GM12801 (cell line): ENCODE data around the gene DSCAML1.

Source experiments
- TF ChIP-seq, protein P1 (sequence below): IDR thresholded peaks from one replicate; pipeline ENCODE4 v1.5.1; 2011; ENCODE audit warnings: control low read depth; ENCODE audit not compliant: insufficient read length; ENCODE audit errors: extremely low read depth

The DSCAML1 gene

DNA sequence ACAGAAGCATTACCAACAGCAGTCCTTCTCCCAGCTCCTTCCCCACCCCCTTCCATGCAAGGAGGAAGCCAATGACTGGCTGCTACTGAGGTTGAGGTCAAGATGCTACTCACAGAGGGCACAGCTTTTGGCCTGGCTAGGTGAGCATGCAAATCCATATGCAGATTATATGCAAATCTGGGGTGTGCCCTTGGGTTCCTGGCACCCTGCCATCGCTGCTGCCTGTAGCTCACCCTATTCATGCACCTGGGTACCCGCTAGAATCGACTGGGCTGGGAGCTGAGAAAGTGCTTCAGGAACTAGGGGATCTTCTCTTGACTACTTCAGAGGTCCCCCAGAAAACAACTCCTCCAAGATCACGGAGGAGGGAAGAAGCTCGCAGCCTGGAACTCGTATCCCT is 4.0 kb downstream of the DSCAML1 start:
- TF ChIP-seq, protein P1, sequence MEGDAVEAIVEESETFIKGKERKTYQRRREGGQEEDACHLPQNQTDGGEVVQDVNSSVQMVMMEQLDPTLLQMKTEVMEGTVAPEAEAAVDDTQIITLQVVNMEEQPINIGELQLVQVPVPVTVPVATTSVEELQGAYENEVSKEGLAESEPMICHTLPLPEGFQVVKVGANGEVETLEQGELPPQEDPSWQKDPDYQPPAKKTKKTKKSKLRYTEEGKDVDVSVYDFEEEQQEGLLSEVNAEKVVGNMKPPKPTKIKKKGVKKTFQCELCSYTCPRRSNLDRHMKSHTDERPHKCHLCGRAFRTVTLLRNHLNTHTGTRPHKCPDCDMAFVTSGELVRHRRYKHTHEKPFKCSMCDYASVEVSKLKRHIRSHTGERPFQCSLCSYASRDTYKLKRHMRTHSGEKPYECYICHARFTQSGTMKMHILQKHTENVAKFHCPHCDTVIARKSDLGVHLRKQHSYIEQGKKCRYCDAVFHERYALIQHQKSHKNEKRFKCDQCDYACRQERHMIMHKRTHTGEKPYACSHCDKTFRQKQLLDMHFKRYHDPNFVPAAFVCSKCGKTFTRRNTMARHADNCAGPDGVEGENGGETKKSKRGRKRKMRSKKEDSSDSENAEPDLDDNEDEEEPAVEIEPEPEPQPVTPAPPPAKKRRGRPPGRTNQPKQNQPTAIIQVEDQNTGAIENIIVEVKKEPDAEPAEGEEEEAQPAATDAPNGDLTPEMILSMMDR: no peak

DNA sequence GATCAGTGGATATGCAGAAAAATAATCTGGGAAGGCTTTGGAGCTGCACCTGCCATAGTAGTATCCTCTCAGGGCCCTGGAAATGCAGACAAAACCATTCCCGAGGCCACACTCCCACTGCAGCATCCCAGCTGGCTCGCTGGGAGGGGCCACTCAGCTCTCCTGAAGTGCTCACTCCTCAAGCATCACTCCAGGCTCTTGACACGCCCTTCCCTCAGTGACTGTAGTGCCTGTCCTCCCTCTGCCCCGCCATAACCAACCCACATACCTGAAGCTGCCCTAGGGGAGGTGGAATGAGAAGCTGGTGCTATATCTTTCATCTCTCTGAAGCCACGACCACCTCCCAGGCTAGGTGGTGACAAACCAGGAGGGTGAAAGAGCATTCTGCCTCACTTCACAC is 4.8 kb downstream of the DSCAML1 start:
- TF ChIP-seq, protein P1: no peak

DNA sequence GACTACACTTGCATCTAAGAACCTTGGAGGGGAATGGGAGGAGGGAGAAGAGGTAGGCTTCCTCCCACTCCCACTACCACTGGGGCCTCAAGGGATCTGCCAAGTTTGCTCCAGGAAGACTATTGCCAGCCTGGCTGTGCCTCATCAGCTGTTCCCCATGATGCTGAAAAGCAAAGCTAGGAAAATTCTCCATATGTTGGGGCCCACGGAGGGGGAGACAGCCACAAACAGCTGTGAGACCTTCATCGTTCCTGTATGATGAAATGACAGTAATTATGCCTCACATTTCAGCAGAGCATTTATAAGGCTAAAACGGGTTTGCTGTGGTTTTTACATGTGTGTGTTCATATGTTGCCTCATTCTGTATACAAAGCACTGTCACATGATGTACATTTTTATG is 6.7 kb downstream of the DSCAML1 start:
- TF ChIP-seq, protein P1: no peak

DNA sequence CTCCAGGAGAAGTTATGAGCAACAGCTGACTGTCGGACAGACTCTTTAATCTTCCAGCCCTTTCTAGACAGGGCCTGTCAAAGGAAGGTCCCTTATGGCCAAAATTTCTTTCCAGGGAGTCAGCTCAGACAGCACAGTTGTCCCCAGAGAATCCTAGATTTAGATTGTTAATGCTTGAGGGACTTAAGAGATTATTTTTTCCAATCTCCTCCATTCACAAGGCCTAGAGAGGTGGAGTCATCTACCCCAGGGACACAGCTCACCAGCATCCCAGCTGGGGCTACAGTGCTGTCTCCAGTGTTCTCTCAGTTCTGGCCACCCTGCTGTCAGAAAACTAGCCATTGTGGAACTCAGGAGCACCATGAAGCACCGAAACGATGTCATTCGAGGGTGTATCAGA is 7.8 kb downstream of the DSCAML1 start:
- TF ChIP-seq, protein P1: no peak

DNA sequence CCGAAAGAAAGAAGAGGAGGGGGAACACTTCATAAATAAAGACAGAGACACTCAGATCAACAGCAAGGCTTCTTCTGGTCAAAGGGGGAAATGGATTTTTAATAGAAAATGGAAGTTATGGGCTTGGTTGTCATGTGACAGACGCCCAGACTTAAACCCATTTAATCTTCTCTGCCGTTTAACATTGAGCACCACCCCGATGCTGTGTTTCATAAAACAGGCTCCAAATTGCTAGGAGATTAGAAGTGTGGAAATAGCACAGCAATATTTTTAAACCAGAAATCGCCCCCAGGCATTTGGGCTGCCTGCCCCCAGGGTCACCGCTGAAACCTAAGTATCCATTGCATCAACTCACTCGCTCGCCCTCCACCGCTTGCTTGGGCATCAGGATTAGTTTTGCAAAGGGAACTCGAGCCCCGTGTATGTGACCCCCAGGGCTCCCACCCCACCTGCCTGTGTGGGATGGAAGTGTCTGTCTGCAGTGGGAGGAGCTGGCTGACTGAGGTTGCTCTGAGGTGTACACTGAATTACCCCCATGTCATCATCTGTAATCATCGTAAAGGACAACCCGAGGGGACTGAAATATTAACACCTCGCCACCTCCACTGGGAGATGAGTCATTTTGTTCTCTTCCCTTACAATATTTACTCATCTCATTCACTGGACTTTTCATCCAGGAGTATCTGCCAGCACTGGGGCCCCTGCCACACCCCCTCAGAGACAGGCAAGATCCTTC is 10.7 kb downstream of the DSCAML1 start:
- TF ChIP-seq, protein P1: no peak

DNA sequence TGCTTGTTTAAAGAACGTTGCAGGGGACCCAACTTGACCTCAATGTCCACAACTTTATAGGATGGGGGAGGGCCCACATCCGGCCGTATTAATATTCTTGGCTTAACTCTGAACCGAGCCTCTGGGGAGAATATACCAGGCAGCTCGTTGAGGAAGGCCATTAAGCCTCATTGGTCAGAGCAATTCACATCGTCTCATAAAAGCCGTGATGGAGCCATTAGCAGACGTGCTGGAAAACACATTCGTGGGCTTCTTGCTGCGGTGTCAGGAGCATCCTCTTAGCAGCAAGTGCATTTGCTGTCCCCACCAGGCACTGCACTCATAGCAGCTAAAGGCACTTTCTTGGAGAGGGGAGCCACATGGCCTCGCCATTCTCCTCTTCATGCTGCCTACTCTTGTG is 14.9 kb downstream of the DSCAML1 start:
- TF ChIP-seq, protein P1: no peak

DNA sequence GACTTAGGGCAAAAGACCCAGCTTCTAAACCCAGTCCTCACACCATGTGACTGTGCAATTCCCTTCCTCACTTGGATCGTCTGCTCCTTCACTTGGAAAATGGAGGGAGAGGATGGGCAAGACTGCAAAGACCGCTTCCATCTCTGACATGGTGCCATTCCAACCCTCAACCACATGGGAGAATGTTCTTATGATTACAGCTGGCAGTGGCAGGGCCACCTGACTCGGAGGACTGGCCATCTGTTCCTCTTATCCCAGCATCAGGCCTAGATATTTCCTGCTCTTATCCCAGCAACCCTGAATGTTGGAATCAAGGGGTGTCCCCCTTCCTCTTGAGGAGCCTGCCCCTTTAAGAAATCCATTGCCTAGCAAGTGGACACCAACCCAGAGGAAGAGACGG is 15.4 kb downstream of the DSCAML1 start:
- TF ChIP-seq, protein P1: no peak
